AG09309 (cell line): ENCODE results near the gene LRP1B.

Experiments used
- DNase-seq: peaks from one replicate; pipeline ENCODE4 v3.0.0-alpha.2; 2010; ENCODE audit warnings: low read depth
- H3K4me3 ChIP-seq: 2 replicates; pipeline ENCODE4 v1.5.1; 2011; ENCODE audit warnings: mild to moderate bottlenecking, low read depth, low read length, moderate library complexity; ENCODE audit not compliant: control insufficient read depth
- TF ChIP-seq, protein P1 (sequence below): IDR thresholded peaks from 2 replicates; pipeline ENCODE4 v1.5.1; 2011; ENCODE audit warnings: mild to moderate bottlenecking, low read depth, low read length, inconsistent platforms; ENCODE audit not compliant: insufficient read depth, control insufficient read depth; ENCODE audit errors: missing control alignments

Gene LRP1B

DNA sequence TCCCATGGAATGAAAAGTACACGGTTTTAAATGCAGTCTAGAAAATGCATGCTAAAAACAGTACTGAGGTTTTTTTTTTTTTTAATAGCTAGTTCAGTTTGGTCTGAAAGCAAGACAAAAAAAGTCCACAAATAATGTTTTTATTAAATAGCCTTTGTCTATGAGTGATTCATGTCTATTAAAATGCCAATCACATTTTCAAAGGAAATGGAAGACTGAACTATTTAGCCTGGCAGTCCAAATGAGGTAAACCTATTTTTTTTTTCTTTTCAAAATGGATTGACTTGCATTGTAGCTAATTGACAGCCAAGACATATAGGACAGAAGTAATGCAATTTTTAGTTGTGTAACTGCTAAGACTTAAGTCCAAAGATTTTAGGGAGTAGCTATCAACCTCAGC lies 90.3 kb downstream of the LRP1B start:
- TF ChIP-seq, protein P1, sequence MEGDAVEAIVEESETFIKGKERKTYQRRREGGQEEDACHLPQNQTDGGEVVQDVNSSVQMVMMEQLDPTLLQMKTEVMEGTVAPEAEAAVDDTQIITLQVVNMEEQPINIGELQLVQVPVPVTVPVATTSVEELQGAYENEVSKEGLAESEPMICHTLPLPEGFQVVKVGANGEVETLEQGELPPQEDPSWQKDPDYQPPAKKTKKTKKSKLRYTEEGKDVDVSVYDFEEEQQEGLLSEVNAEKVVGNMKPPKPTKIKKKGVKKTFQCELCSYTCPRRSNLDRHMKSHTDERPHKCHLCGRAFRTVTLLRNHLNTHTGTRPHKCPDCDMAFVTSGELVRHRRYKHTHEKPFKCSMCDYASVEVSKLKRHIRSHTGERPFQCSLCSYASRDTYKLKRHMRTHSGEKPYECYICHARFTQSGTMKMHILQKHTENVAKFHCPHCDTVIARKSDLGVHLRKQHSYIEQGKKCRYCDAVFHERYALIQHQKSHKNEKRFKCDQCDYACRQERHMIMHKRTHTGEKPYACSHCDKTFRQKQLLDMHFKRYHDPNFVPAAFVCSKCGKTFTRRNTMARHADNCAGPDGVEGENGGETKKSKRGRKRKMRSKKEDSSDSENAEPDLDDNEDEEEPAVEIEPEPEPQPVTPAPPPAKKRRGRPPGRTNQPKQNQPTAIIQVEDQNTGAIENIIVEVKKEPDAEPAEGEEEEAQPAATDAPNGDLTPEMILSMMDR, result no peak
- no peak overlapping the region for H3K4me3 ChIP-seq
- DNase-seq, result no peak

DNA sequence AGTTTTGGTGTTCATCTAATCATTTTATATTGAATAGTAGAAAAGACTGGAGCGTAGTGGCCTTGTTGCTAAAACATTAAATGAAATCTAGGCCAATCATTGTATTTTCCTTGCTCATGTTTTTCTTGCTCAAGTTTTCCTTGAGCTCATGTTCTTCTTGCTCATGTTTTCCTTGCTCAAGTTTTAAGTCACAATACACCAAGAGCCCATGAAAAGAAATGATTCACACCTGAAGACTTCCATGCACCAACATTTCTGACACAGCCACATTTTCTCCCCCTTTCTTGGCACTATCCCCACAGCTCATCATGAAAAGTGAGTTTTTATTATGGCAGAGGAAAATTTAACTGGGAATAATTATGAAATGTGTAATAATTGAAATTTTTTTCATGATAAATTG lies 92.0 kb downstream of the LRP1B start:
- DNase-seq, result no peak
- TF ChIP-seq, protein P1, result no peak
- H3K4me3 ChIP-seq, result no peak overlapping the region

DNA sequence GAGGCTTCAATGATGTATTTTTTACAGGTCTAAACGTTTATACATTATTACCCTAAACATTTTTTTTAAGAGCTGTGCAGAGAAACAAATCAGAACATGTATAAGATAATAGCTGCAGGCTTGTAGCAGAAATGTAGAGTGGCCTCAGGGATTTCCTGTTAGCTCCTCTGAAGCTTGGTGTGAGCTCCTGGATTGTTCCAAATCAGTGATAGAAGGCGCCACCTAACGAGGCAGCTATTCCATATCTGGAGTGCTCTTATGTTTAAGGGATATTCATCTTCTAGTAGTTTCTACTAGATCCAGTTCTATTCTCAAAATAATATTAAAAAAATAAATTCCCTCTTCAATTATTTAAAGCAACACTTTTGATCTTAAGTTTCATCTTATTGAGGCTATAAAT lies 93.1 kb downstream of the LRP1B start:
- TF ChIP-seq, protein P1, result no peak
- H3K4me3 ChIP-seq, result no peak overlapping the region
- DNase-seq, result no peak

DNA sequence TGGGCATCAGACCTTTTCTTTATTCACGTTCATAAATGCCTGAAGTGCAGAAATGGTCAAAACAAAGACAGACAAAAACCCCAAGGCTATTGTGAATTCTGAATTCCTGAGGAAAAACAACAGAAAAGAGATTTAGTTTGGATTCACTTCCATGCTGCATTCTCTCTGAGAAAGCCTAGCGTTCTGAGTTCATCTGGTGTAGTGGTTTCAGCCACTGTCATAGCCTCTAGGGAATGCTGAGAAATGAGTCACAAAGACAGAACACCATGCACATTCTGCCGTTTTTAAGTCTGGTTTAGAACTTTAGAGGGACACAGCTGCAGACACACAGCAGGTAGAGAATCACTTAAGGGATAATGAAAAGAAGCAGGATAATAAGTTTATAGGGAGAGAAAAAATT lies 93.8 kb downstream of the LRP1B start:
- TF ChIP-seq, protein P1, result no peak
- no peak for DNase-seq
- H3K4me3 ChIP-seq, result no peak overlapping the region

DNA sequence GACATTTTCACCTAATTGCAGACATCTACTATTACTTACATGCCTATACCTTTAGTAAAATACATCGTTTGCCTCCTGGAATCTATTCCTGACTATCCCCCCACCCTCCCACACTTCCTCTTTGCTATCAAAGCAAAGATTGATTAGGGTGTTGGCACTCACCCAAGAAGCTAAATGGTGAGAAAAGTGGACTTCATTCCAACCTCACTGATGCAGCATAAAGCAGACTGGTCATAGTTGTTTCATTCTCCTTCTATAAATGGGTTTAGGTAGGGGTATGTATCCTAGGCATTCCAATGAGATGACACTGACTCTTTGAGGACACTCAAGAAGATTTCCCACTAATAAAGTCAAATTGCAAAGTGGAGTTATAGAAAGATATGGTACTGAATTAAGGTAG lies 97.4 kb downstream of the LRP1B start:
- DNase-seq, result no peak
- TF ChIP-seq, protein P1, result no peak

DNA sequence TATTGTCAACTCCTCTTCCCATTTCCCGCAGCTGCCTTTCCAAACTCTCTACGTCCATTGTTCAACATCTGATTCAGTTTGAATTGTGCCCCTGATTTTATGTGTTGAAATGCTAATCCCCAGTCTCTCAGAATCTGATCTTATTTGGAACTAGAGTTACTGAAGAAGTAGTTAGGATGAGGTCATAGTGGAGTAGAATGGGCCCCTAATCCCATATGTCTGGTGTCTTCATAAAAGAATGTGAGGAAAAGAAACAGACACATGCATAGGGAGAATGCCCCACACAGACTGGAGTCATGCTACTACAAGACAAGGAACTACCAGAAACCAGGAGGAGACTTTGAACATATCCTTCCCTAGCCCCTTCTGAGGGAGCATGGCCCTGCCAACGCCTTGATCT lies 99.2 kb downstream of the LRP1B start:
- TF ChIP-seq, protein P1, result no peak
- no peak for DNase-seq
- no peak overlapping the region for H3K4me3 ChIP-seq

More for the DNA sequence above, 97.4 kb downstream of the LRP1B start:
- H3K4me3 ChIP-seq, result no peak overlapping the region

DNA sequence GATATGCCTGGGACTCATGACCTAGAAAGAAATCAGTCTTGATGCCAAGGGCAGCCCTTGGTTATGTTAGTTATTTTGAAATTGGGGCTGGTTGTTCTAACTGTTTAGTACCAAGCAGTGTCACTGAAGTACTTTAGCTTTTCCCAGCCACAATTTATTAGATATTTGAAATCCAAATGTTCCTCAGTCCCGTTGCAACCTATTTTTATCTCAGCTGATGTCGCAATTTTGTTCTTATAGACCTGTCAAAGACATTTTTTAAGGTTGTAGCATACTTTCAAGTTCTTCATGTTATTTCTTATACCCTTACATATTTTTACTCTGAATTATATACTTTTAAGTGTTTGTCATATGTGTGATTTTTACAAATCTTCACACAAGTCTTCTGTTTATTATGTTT lies 100.1 kb downstream of the LRP1B start:
- TF ChIP-seq, protein P1, result no peak
- H3K4me3 ChIP-seq, result no peak overlapping the region
- DNase-seq, result no peak
